Testis (tissue), 3 donors: ENCODE measurements around the gene PADI6. TPM values are rescaled to one million over a fixed set of nuclear protein-coding genes. Genes with fewer than 3 reads are reported as not detected.

Source experiments
- DNase-seq: peaks from one replicate; pipeline ENCODE4 v3.0.0-alpha.2; 2019
- H3K27ac ChIP-seq, 2 donors: fragments of 200-600 bp; sonication (generic); one replicate each; pipeline ENCODE4 v1.5.1; 2019
- H3K27me3 ChIP-seq: fragments of 200-600 bp; sonication (generic); one replicate; pipeline ENCODE4 v1.5.1; 2019
- H3K36me3 ChIP-seq: fragments of 200-600 bp; sonication (generic); one replicate; pipeline ENCODE4 v1.5.1; 2017; ENCODE audit warnings: low read depth; ENCODE audit errors: missing control alignments
- H3K4me1 ChIP-seq: fragments of 200-600 bp; sonication (generic); one replicate; pipeline ENCODE4 v1.5.1; 2019
- H3K4me3 ChIP-seq, 2 donors: fragments of 200-600 bp; sonication (generic); one replicate each; pipeline ENCODE4 v1.5.1; 2017 to 2019
- H3K9me3 ChIP-seq: fragments of 200-600 bp; sonication (generic); one replicate; pipeline ENCODE4 v1.5.1; 2017
- POLR2A ChIP-seq: fragments of 450-650 bp; IDR thresholded peaks from one replicate; pipeline ENCODE4 v1.6.1; 2017; ENCODE audit warnings: antibody characterized with exemption, mild to moderate bottlenecking, moderate library complexity
- WGBS, 2 donors: methylation state at CpG; one replicate each; pipeline ENCODE4 v1.1.5; 2018; 5-methylcytosine and 5-hydroxymethylcytosine counted together
- intact Hi-C: fragments of 100-400 bp; cut with DNase I; formaldehyde crosslinking; loops from one replicate; pipeline ENCODE4 v1.15.1; 2023; ENCODE audit warnings: low total_unique reads
- polyA plus RNA-seq: library from polyadenylated mRNA; stranded (reverse); fragments of 350-450 nt; fragmentation: Illumina TruSeq; extraction: RNeasy Lipid Tissue Mini Kit (QIAGEN cat#74804); gene quantifications from one replicate; pipeline ENCODE4 v1.2.3, GENCODE V29; 2014; ENCODE audit warnings: low read depth, low replicate concordance; ENCODE audit not compliant: insufficient read depth
- total RNA-seq, 2 donors: library from RNA; depleted of rRNA; stranded (reverse); fragments of >200 nt; gene quantifications; one replicate each; pipeline ENCODE4 v1.2.3, GENCODE V29; 2016
- TF ChIP-seq, protein P1 (sequence below), 3 experiments: fragments of 450-650 bp in 2 of 3; fragments of 200-600 bp in 1 of 3; sonication (generic) in 1 of 3; IDR thresholded peaks; one replicate each; pipeline ENCODE4 v1.5.1; 2016 to 2019; ENCODE audit warnings: antibody characterized with exemption in 3 of 3, mild to moderate bottlenecking in 2 of 3, moderate library complexity in 1 of 3

PADI6 gene
- total and polyA plus RNA-seq, 3 donors from 2014 or later = 0.25 TPM; not detected in 2

DNA sequence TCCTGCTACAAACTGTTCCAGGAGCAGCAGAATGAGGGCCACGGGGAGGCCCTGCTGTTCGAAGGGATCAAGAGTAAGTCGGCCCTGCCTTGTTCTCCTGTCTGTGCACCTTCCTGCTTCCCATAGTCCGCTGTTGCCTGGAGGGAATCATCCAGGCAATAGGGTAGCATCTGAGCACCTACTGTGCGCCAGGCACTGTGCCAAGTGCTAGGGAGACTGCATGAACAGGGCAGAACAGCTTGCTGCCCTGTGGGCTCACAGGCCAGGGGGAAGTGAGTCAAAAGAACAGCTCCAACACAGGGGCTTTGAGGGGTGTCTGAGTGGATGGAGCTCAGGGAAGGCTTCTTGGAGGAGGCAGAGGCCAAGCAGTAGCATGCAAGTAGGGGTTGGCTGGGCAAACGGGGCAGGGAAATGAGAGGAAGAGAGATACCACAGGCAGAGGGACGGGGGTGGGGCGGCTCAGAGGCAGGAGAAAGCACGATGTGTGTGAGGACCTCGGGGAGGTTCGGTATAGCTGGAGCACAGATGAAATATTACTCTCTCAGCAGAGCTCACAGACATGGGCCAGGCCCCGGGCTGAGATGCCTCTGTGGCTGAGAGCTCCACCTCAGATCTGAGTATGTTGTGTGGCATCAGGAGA, 15.5 kb upstream of the PADI6 start:
- H3K9me3 ChIP-seq = no peaks in the 10 kb centered on the region
- no peaks in the 10 kb centered on the region for H3K36me3 ChIP-seq
- intact Hi-C loops = no loop called here
- TF ChIP-seq, protein P1, sequence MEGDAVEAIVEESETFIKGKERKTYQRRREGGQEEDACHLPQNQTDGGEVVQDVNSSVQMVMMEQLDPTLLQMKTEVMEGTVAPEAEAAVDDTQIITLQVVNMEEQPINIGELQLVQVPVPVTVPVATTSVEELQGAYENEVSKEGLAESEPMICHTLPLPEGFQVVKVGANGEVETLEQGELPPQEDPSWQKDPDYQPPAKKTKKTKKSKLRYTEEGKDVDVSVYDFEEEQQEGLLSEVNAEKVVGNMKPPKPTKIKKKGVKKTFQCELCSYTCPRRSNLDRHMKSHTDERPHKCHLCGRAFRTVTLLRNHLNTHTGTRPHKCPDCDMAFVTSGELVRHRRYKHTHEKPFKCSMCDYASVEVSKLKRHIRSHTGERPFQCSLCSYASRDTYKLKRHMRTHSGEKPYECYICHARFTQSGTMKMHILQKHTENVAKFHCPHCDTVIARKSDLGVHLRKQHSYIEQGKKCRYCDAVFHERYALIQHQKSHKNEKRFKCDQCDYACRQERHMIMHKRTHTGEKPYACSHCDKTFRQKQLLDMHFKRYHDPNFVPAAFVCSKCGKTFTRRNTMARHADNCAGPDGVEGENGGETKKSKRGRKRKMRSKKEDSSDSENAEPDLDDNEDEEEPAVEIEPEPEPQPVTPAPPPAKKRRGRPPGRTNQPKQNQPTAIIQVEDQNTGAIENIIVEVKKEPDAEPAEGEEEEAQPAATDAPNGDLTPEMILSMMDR (IDR thresholded peaks at IDR 0.05) = no peak
- TF ChIP-seq POLR2A = no peak
- H3K4me3 ChIP-seq = no peak overlapping the region
- H3K4me1 ChIP-seq = no peaks in the 10 kb centered on the region
- DNase-seq = no peak
- no peak overlapping the region for H3K27ac ChIP-seq
- no peaks in the 10 kb centered on the region for H3K27me3 ChIP-seq
- 60 to 61% methylated on average over 11 of the region's 12 CpGs for WGBS, 2 donors

DNA sequence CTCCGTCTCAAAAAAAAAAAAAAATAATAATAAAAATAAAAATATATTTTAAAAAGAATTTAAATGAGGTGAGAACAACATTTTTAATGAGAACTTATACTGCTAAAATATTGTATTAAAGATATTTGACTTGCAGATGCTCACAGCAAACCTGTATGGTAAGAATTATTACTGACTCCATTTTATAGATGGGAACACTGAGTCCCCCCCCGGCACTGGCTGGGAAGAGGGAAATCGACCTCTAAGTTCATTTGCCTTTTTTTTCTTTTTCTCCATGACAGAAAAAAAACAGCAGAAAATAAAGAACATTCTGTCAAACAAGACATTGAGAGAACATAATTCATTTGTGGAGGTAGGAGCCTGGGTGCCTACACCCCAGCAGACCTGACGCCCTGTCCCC, 13.4 kb upstream of the PADI6 start:
- no peak for TF ChIP-seq POLR2A
- TF ChIP-seq, protein P1 (IDR thresholded peaks at IDR 0.05) = no peak
- Histone ChIP-seq H3K4me1 (no peaks in the 10 kb centered on the region), H3K9me3 (no peaks in the 10 kb centered on the region), H3K27ac (no peak overlapping the region), H3K27me3 (no peaks in the 10 kb centered on the region), H3K36me3 (no peaks in the 10 kb centered on the region), H3K4me3 (no peak overlapping the region)
- intact Hi-C loops = no loop called here
- DNase-seq = no peak
- whole genome bisulfite sequencing, 2 donors = 65 to 67% methylated on average over 4 of the region's 4 CpGs

DNA sequence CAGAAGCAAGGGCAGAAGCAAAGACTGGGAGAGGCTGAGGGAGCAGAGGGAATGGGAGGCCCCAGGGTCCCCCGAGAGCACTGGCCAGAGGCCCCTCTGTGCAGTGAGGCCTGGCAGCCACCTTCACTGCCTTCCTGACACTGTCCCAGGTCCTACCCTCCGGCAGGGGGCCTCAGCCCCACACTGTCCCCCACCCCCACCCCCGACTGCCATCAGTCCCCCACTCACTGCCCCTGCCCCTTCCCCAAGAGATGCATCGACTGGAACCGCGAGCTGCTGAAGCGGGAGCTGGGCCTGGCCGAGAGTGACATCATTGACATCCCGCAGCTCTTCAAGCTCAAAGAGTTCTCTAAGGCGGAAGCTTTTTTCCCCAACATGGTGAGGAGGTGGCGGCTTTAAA, 13.0 kb upstream of the PADI6 start:
- Histone ChIP-seq H3K27me3 (no peaks in the 10 kb centered on the region), H3K9me3 (no peaks in the 10 kb centered on the region), H3K27ac (no peak overlapping the region), H3K4me1 (no peaks in the 10 kb centered on the region), H3K36me3 (no peaks in the 10 kb centered on the region), H3K4me3 (no peak overlapping the region)
- 70 to 80% methylated on average over 2 to 10 of the region's 11 CpGs for WGBS, 2 donors
- intact Hi-C loops = no loop called here
- DNase-seq = no peak
- no peak for TF ChIP-seq POLR2A
- TF ChIP-seq, protein P1 (IDR thresholded peaks at IDR 0.05) = no peak

DNA sequence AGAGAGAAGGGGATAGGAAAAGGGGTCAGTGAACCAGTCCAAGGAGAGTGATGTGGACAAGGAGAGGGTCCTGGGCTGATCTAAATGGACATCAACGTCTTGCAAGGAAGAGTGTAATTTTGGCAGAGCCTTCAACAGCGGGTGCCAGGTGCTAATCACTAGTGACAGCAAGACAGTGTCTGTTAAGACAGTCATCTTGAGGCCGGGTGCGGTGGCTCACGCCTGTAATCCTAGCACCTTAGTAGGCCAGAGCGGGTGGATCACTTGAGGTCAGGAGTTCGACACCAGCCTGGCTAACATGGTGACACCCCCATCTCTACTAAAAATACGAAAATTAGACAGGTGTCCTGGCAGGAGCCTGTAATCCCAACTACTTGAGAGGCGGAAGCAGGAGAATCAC, 12.2 kb upstream of the PADI6 start:
- Histone ChIP-seq H3K4me3 (no peak overlapping the region), H3K27ac (no peak overlapping the region), H3K27me3 (no peaks in the 10 kb centered on the region), H3K36me3 (no peaks in the 10 kb centered on the region), H3K9me3 (no peaks in the 10 kb centered on the region), H3K4me1 (no peaks in the 10 kb centered on the region)
- TF ChIP-seq POLR2A = no peak
- TF ChIP-seq, protein P1 (IDR thresholded peaks at IDR 0.05) = no peak
- 89 to 90% methylated on average over 9 of the region's 9 CpGs for WGBS, 2 donors
- intact Hi-C loops = no loop called here
- DNase-seq = no peak

DNA sequence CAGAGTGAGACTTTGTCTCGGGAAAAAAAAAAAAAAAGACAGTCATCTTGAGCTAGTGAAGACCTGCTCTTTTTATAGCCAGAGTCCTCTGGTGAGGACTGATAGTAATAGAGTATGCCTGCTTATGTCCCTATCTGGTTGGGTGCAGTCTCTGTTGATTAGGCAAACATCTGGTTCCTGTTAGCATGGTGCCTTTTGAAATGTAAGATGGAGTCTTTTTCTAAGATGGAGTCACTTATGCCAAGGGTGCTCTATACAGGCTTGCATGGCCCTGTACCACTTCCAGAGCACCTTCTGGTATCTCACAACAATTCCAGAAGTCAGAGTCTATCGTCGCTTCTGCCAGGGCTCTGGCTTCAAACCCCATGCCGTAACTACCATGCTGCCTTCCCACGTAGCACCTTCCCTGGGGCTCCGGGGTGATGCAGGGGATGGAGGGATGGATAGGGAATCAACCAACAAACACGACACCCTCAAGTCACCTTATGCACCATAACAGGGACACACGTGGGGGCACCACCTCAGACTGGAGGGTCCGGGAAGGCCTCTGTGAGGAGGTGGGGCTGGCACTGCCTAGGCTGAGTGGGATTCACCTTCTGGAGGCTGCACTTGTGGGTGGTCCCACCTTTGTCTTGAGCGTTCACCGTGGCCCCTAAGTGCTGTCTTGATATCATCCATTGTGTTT, 11.6 kb upstream of the PADI6 start:
- TF ChIP-seq, protein P1 (IDR thresholded peaks at IDR 0.05) = no peak
- TF ChIP-seq POLR2A = no peak
- Histone ChIP-seq H3K27ac (no peak overlapping the region), H3K36me3 (no peaks in the 10 kb centered on the region), H3K4me3 (no peak overlapping the region), H3K4me1 (no peaks in the 10 kb centered on the region), H3K9me3 (no peaks in the 10 kb centered on the region), H3K27me3 (no peaks in the 10 kb centered on the region)
- WGBS, 2 donors = 85 to 88% methylated on average over 11 of the region's 11 CpGs
- intact Hi-C loops = no loop called here
- no peak for DNase-seq
